DND-41 (cell line): ENCODE measurements around the gene CCDC3.

Source experiments
- ATAC-seq: fragments of 200-7000 bp; cut with Tn5 transposase; 3 replicates; pipeline ENCODE4 v1.9.1; 2021; ENCODE audit warnings: low read depth; ENCODE audit not compliant: insufficient read depth
- DNase-seq: peaks from one replicate; pipeline ENCODE4 v3.0.0-alpha.2; 2020
- H2AFZ ChIP-seq: 2 replicates; pipeline ENCODE4 v1.6.0; 2012; ENCODE audit warnings: low read depth, low read length
- H3K27ac ChIP-seq: 2 replicates; pipeline ENCODE4 v1.5.1; 2012; ENCODE audit warnings: low read length, inconsistent platforms
- H3K27me3 ChIP-seq: fragments of 200-600 bp; sonication (generic); 2 replicates; pipeline ENCODE4 v1.6.0; 2012; ENCODE audit warnings: low read length, mild to moderate bottlenecking, inconsistent platforms; ENCODE audit not compliant: insufficient read depth, poor library complexity
- H3K36me3 ChIP-seq: 2 replicates; pipeline ENCODE4 v1.5.1; 2012; ENCODE audit warnings: low read length, inconsistent platforms; ENCODE audit not compliant: insufficient read depth
- H3K4me1 ChIP-seq: 2 replicates; pipeline ENCODE4 v1.5.1; 2012; ENCODE audit warnings: mild to moderate bottlenecking, low read length; ENCODE audit not compliant: insufficient read depth
- H3K4me2 ChIP-seq: 2 replicates; pipeline ENCODE4 v1.6.0; 2012; ENCODE audit warnings: mild to moderate bottlenecking, moderate library complexity, low read length, inconsistent platforms; ENCODE audit not compliant: insufficient read depth
- H3K4me3 ChIP-seq, 2 experiments: fragments of 200-600 bp in 1 of 2; shearing (Covaris generic) in 1 of 2; 2 replicates each; pipeline ENCODE4 v1.5.1; 2012 to 2016; ENCODE audit warnings: inconsistent platforms in 2 of 2, low read length in 2 of 2, mild to moderate bottlenecking in 2 of 2, low read depth in 1 of 2, moderate library complexity in 1 of 2
- H3K79me2 ChIP-seq: 2 replicates; pipeline ENCODE4 v1.6.0; 2012; ENCODE audit warnings: low read length, inconsistent platforms; ENCODE audit not compliant: insufficient read depth
- H3K9ac ChIP-seq: 2 replicates; pipeline ENCODE4 v1.6.0; 2012; ENCODE audit warnings: low read depth, mild to moderate bottlenecking, inconsistent platforms, low read length, moderate library complexity
- H3K9me3 ChIP-seq: 2 replicates; pipeline ENCODE4 v1.5.1; 2012; ENCODE audit warnings: low read length, moderate library complexity, mild to moderate bottlenecking, inconsistent platforms; ENCODE audit not compliant: insufficient read depth, severe bottlenecking
- H4K20me1 ChIP-seq: 2 replicates; pipeline ENCODE4 v1.6.0; 2012; ENCODE audit warnings: low read length; ENCODE audit not compliant: insufficient read depth
- CTCF ChIP-seq: IDR thresholded peaks from 2 replicates; pipeline ENCODE4 v1.5.1; 2012; ENCODE audit warnings: borderline replicate concordance, low read length, moderate library complexity, mild to moderate bottlenecking; ENCODE audit not compliant: poor library complexity, severe bottlenecking; ENCODE audit errors: extremely low read depth
- EZH2 ChIP-seq: IDR thresholded peaks from 3 replicates; pipeline ENCODE4 v1.6.1; 2012; ENCODE audit warnings: borderline replicate concordance, low read depth, mild to moderate bottlenecking, moderate library complexity, low read length, inconsistent platforms; ENCODE audit not compliant: severe bottlenecking

Gene CCDC3

GRCh38 chr10:12911795-12912194 is 89.7 kb downstream of the CCDC3 start:
- H3K27me3 ChIP-seq, result no peaks in the 10 kb centered on the region
- TF ChIP-seq CTCF (no peak), EZH2 (no peak)
- no peak overlapping the region for H3K4me2 ChIP-seq
- no peak for ATAC-seq
- H3K4me3 ChIP-seq, result no peak overlapping the region
- no peak overlapping the region for H2AFZ ChIP-seq
- no peak overlapping the region for H3K27ac ChIP-seq
- no peaks in the 10 kb centered on the region for H4K20me1 ChIP-seq
- no peaks in the 10 kb centered on the region for H3K9me3 ChIP-seq
- no peaks in the 10 kb centered on the region for H3K79me2 ChIP-seq
- no peaks in the 10 kb centered on the region for H3K36me3 ChIP-seq
- no peak overlapping the region for H3K9ac ChIP-seq
- H3K4me1 ChIP-seq, result no peaks in the 10 kb centered on the region
- DNase-seq, result no peak

GRCh38 chr10:12910835-12911234 is 90.7 kb downstream of the CCDC3 start:
- no peak overlapping the region for H2AFZ ChIP-seq
- DNase-seq (no peak), ATAC-seq (no peak)
- no peaks in the 10 kb centered on the region for H3K79me2 ChIP-seq
- H3K36me3 ChIP-seq, result no peaks in the 10 kb centered on the region
- no peaks in the 10 kb centered on the region for H3K27me3 ChIP-seq
- no peak overlapping the region for H3K27ac ChIP-seq
- no peaks in the 10 kb centered on the region for H3K9me3 ChIP-seq
- no peak overlapping the region for H3K4me3 ChIP-seq
- no peaks in the 10 kb centered on the region for H4K20me1 ChIP-seq
- no peak overlapping the region for H3K9ac ChIP-seq
- no peaks in the 10 kb centered on the region for H3K4me1 ChIP-seq
- TF ChIP-seq CTCF (no peak), EZH2 (no peak)
- no peak overlapping the region for H3K4me2 ChIP-seq

- H4K20me1 ChIP-seq, result no peaks in the 10 kb centered on the region
- TF ChIP-seq EZH2 (no peak), CTCF (no peak)
- ATAC-seq, result no peak
- H3K4me2 ChIP-seq, result no peak overlapping the region
- H3K27ac ChIP-seq, result no peak overlapping the region
- H2AFZ ChIP-seq, result no peak overlapping the region
- H3K9ac ChIP-seq, result no peak overlapping the region
- no peak overlapping the region for H3K4me3 ChIP-seq
- no peaks in the 10 kb centered on the region for H3K79me2 ChIP-seq
- H3K4me1 ChIP-seq, result no peaks in the 10 kb centered on the region
- H3K27me3 ChIP-seq, result no peaks in the 10 kb centered on the region
- no peaks in the 10 kb centered on the region for H3K9me3 ChIP-seq
- no peak for DNase-seq
- H3K36me3 ChIP-seq, result no peaks in the 10 kb centered on the region
Measured at GRCh38 chr10:12909836-12910185, 91.7 kb downstream of the CCDC3 start.
